Neural cell (in vitro differentiated cells): ENCODE measurements around the gene ATP2B2. TPM values are rescaled to one million over a fixed set of nuclear protein-coding genes. Genes with fewer than 3 reads are reported as not detected.

Experiments used
- H2AFZ ChIP-seq: fragments of 200-600, 300-800 bp; sonication (generic), shearing (Covaris generic); 2 replicates; pipeline ENCODE4 v1.6.0; 2014; ENCODE audit warnings: low read depth, mild to moderate bottlenecking, antibody characterized with exemption, low read length, moderate library complexity
- H3F3A ChIP-seq: fragments of 200-600 bp; shearing (Covaris generic); 2 replicates; pipeline ENCODE4 v1.6.1; 2016; ENCODE audit warnings: mild to moderate bottlenecking, moderate library complexity, mixed read lengths, antibody characterized with exemption, low read length; ENCODE audit not compliant: insufficient read depth, poor library complexity, severe bottlenecking
- H3K27ac ChIP-seq: fragments of 200-600, 300-800 bp; sonication (generic), shearing (Covaris generic); 2 replicates; pipeline ENCODE4 v1.5.1; 2014; ENCODE audit warnings: mild to moderate bottlenecking, low read length, moderate library complexity
- H3K27me3 ChIP-seq: fragments of 300-800, 200-600 bp; sonication (generic), shearing (Covaris generic); 2 replicates; pipeline ENCODE4 v1.6.0; 2014; ENCODE audit warnings: mild to moderate bottlenecking, low read depth, low read length, moderate library complexity; ENCODE audit not compliant: insufficient read depth
- H3K36me3 ChIP-seq: fragments of 300-800, 200-600 bp; sonication (generic), shearing (Covaris generic); 2 replicates; pipeline ENCODE4 v1.5.1; 2014; ENCODE audit warnings: mild to moderate bottlenecking, antibody characterized with exemption, low read length, moderate library complexity; ENCODE audit not compliant: insufficient read depth
- H3K4me2 ChIP-seq: fragments of 300-800, 200-600 bp; sonication (generic), shearing (Covaris generic); 2 replicates; pipeline ENCODE4 v1.6.0; 2014; ENCODE audit warnings: mild to moderate bottlenecking, low read length
- H3K4me3 ChIP-seq: fragments of 300-800, 200-600 bp; sonication (generic), shearing (Covaris generic); 2 replicates; pipeline ENCODE4 v1.5.1; 2014; ENCODE audit warnings: mild to moderate bottlenecking, low read length, moderate library complexity
- H3K79me2 ChIP-seq: fragments of 200-600 bp; shearing (Covaris generic); replicated peaks from 2 replicates; pipeline ENCODE4 v1.6.0; 2014; ENCODE audit warnings: mild to moderate bottlenecking, low read length, moderate library complexity; ENCODE audit not compliant: insufficient read depth
- H3K9ac ChIP-seq: fragments of 300-800, 200-600 bp; sonication (generic), shearing (Covaris generic); 2 replicates; pipeline ENCODE4 v1.6.1; 2016; ENCODE audit warnings: mild to moderate bottlenecking, low read length, mixed read lengths
- H3K9me2 ChIP-seq: fragments of 200-600 bp; shearing (Covaris generic); 2 replicates; pipeline ENCODE4 v1.6.1; 2016; ENCODE audit warnings: mild to moderate bottlenecking, low read length, mixed read lengths; ENCODE audit not compliant: insufficient read depth
- H3K9me3 ChIP-seq: fragments of 200-600, 300-800 bp; sonication (generic), shearing (Covaris generic); 2 replicates; pipeline ENCODE4 v1.6.1; 2016; ENCODE audit warnings: mild to moderate bottlenecking, mixed run types, low read length, moderate library complexity, mixed read lengths
- H4K20me1 ChIP-seq: fragments of 200-600 bp; shearing (Covaris generic); 2 replicates; pipeline ENCODE4 v1.6.1; 2016; ENCODE audit warnings: mild to moderate bottlenecking, mixed run types; ENCODE audit not compliant: insufficient read depth
- EP300 ChIP-seq: fragments of 450-650 bp; conservative IDR thresholded peaks from 2 replicates; pipeline ENCODE4 v1.6.1; 2014; ENCODE audit warnings: antibody characterized with exemption, mild to moderate bottlenecking, moderate library complexity; ENCODE audit not compliant: poor library complexity, severe bottlenecking
- EZH2 ChIP-seq: fragments of 200-600, 300-800 bp; shearing (Covaris generic), sonication (generic); IDR thresholded peaks from 2 replicates; pipeline ENCODE4 v1.6.1; 2014; ENCODE audit warnings: antibody characterized with exemption, low read length, borderline replicate concordance, mild to moderate bottlenecking; ENCODE audit not compliant: insufficient read depth, poor library complexity, severe bottlenecking
- MXI1 ChIP-seq: fragments of 450-650 bp; conservative IDR thresholded peaks from 2 replicates; pipeline ENCODE4 v1.6.1; 2014; ENCODE audit warnings: antibody characterized with exemption, mild to moderate bottlenecking; ENCODE audit not compliant: poor library complexity, severe bottlenecking
- POLR2AphosphoS5 ChIP-seq: IDR thresholded peaks from 2 replicates; pipeline ENCODE4 v1.6.1; 2012
- RAD21 ChIP-seq: fragments of 450-650 bp; conservative IDR thresholded peaks from 2 replicates; pipeline ENCODE4 v1.6.1; 2014; ENCODE audit warnings: antibody characterized with exemption, mild to moderate bottlenecking, moderate library complexity
- REST ChIP-seq: IDR thresholded peaks from 2 replicates; pipeline ENCODE4 v1.6.1; 2012; ENCODE audit warnings: borderline replicate concordance
- SMC3 ChIP-seq: fragments of 450-650 bp; conservative IDR thresholded peaks from 2 replicates; pipeline ENCODE4 v1.6.1; 2014; ENCODE audit warnings: antibody characterized with exemption, mild to moderate bottlenecking, moderate library complexity; ENCODE audit not compliant: poor library complexity
- TAF1 ChIP-seq: IDR thresholded peaks from 2 replicates; pipeline ENCODE4 v1.6.1; 2012; ENCODE audit warnings: low read depth
- polyA plus RNA-seq: library from polyadenylated mRNA; depleted of rRNA; stranded (reverse); fragments of >200 nt; gene quantifications from 2 replicates; pipeline ENCODE4 v1.2.3, GENCODE V29; 2014
- TF ChIP-seq, protein P1 (sequence below): fragments of 450-650 bp; IDR thresholded peaks from 2 replicates; pipeline ENCODE4 v1.5.1; 2014; ENCODE audit warnings: antibody characterized with exemption, mild to moderate bottlenecking, moderate library complexity; ENCODE audit not compliant: poor library complexity, severe bottlenecking

The ATP2B2 gene
- polyA plus RNA-seq, 1 donor from 2014 or later: 8.3 TPM

DNA sequence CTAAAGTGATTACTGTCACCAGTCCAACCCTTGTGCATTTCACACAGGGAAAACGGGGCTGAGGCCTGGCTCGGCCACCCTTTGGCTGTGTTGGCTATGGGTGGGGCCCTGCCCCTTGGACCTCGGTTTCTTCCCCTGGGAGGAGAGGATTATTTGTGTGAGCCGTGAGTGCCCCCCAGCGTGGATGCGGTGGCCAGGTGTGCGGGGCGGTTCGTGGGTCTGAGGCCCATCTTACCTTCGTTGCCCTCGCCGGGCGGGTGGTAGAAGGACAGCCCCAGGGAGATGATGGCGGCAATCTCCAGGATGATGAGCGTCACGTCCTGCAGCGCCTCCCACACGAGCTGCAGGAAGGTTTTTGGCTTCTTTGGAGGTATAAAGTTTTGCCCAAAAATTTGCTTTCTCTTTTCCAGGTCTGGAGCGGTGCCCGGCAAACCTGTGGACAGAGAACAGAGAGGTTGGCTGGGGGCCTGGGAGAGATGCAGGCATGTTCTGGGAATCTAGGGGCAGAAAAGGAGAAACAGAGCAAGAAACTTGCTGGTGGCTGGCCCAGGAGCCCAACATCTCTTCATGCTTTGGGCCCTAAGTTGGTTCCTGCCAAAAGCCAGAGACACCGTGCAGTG lies 94.9 kb downstream of the ATP2B2 start:
- H3F3A ChIP-seq: no peaks in the 10 kb centered on the region
- H2AFZ ChIP-seq: no peak overlapping the region
- no peaks in the 10 kb centered on the region for H3K27me3 ChIP-seq
- H3K9me2 ChIP-seq: no peaks in the 10 kb centered on the region
- H3K9me3 ChIP-seq: no peaks in the 10 kb centered on the region
- H4K20me1 ChIP-seq: no peaks in the 10 kb centered on the region
- no peak overlapping the region for H3K27ac ChIP-seq
- H3K36me3 ChIP-seq: no peaks in the 10 kb centered on the region
- H3K9ac ChIP-seq: no peak overlapping the region
- H3K4me2 ChIP-seq: no peak overlapping the region
- H3K79me2 ChIP-seq: no peaks in the 10 kb centered on the region
- no peak for TF ChIP-seq POLR2AphosphoS5
- TF ChIP-seq SMC3: no peak
- no peak for TF ChIP-seq MXI1
- no peak for TF ChIP-seq EZH2
- TF ChIP-seq RAD21: no peak
- no peak overlapping the region for H3K4me3 ChIP-seq

DNA sequence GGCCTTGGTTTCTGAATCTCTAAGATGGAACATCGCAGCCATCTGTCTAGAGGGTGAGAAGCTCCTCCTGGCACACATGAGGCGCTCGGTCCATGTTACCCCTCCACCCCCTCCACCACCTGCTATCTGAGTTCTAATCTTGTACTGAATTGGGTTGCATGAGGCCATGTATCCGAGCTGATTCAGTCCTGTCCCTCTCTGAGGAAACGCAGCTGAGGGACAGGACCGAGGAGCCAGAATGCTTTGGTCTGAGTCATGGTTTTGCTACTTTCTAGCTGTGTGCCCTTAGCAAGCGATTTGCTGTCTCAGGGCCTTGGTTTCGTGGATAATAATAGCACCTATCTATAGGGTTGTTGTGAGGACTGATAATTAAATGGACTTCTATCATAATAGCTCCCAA lies 96.7 kb downstream of the ATP2B2 start:
- H3K27ac ChIP-seq: no peak overlapping the region
- no peaks in the 10 kb centered on the region for H3K79me2 ChIP-seq
- no peak overlapping the region for H2AFZ ChIP-seq
- H3F3A ChIP-seq: no peaks in the 10 kb centered on the region
- H3K27me3 ChIP-seq: no peaks in the 10 kb centered on the region
- H4K20me1 ChIP-seq: no peaks in the 10 kb centered on the region
- no peaks in the 10 kb centered on the region for H3K9me2 ChIP-seq
- TF ChIP-seq TAF1 (no peak), MXI1 (no peak), REST (no peak), POLR2AphosphoS5 (no peak), SMC3 (no peak), EP300 (no peak), RAD21 (no peak), EZH2 (no peak)
- TF ChIP-seq, protein P1, sequence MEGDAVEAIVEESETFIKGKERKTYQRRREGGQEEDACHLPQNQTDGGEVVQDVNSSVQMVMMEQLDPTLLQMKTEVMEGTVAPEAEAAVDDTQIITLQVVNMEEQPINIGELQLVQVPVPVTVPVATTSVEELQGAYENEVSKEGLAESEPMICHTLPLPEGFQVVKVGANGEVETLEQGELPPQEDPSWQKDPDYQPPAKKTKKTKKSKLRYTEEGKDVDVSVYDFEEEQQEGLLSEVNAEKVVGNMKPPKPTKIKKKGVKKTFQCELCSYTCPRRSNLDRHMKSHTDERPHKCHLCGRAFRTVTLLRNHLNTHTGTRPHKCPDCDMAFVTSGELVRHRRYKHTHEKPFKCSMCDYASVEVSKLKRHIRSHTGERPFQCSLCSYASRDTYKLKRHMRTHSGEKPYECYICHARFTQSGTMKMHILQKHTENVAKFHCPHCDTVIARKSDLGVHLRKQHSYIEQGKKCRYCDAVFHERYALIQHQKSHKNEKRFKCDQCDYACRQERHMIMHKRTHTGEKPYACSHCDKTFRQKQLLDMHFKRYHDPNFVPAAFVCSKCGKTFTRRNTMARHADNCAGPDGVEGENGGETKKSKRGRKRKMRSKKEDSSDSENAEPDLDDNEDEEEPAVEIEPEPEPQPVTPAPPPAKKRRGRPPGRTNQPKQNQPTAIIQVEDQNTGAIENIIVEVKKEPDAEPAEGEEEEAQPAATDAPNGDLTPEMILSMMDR: no peak
- H3K4me3 ChIP-seq: no peak overlapping the region
- H3K9me3 ChIP-seq: no peaks in the 10 kb centered on the region
- no peaks in the 10 kb centered on the region for H3K36me3 ChIP-seq
- no peak overlapping the region for H3K4me2 ChIP-seq
- no peak overlapping the region for H3K9ac ChIP-seq

DNA sequence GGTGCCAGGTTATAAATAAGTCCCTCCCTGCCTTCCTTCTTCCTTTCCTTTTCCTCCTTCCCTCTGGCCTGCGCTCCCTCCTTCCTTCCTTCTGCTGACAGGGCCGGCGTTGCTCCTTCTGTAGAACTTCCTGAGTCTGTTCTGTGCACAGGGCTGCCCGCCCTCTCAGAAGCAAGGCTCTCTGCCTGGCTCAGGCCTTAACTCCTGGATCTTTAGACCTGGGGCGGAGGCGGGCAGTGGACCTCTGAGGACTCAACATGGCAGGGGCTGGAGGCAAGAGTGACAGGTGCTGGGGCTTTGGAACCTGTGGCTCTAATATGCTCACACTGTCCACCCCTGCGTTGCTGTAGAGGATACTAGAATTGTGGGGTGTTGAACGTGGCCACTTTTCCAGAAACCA lies 98.0 kb downstream of the ATP2B2 start:
- H3K36me3 ChIP-seq: no peaks in the 10 kb centered on the region
- H3K27me3 ChIP-seq: no peaks in the 10 kb centered on the region

More for the DNA sequence above, 98.0 kb downstream of the ATP2B2 start:
- Histone ChIP-seq H3K9me2 (no peaks in the 10 kb centered on the region), H3K79me2 (no peaks in the 10 kb centered on the region), H4K20me1 (no peaks in the 10 kb centered on the region), H3K4me2 (no peak overlapping the region), H3F3A (no peaks in the 10 kb centered on the region), H2AFZ (no peak overlapping the region), H3K9me3 (no peaks in the 10 kb centered on the region), H3K4me3 (no peak overlapping the region), H3K27ac (no peak overlapping the region), H3K9ac (no peak overlapping the region)
- TF ChIP-seq MXI1: no peak
- TF ChIP-seq EP300: no peak
- no peak for TF ChIP-seq SMC3
- TF ChIP-seq, protein P1: no peak
- TF ChIP-seq TAF1: no peak
- no peak for TF ChIP-seq REST
- no peak for TF ChIP-seq EZH2
- no peak for TF ChIP-seq RAD21
- TF ChIP-seq POLR2AphosphoS5: no peak
